ENCODE data around the gene CTRB2.

GRCh38 chr16:75208242-75208825 is 1.4 kb upstream of the CTRB2 start:
- TF ChIP-seq IRF3 (IDR thresholded peaks at IDR 0.05; ENCODE audit: low read depth, low read length): no peak
- TF ChIP-seq, protein P1, sequence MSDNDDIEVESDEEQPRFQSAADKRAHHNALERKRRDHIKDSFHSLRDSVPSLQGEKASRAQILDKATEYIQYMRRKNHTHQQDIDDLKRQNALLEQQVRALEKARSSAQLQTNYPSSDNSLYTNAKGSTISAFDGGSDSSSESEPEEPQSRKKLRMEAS (IDR thresholded peaks at IDR 0.05; ENCODE audit: low read depth): no peak
- no peak for TF ChIP-seq CTCF (IDR thresholded peaks at IDR 0.05)
- no peak for TF ChIP-seq FOSL2 (IDR thresholded peaks at IDR 0.05; ENCODE audit: borderline replicate concordance, low read depth)
- TF ChIP-seq EP300 (IDR thresholded peaks at IDR 0.05; ENCODE audit: borderline replicate concordance in 1 of 2, low read depth in 1 of 2, low read length in 1 of 2): no peak
- no peak for TF ChIP-seq NFIC (IDR thresholded peaks at IDR 0.05; ENCODE audit: borderline replicate concordance)
- no peak for TF ChIP-seq EZH2phosphoT487 (IDR thresholded peaks at IDR 0.05; ENCODE audit: borderline replicate concordance, low read depth)
- TF ChIP-seq FOXJ3 (CRISPR knock-in tag; IDR thresholded peaks at IDR 0.05): no peak
- no peak for TF ChIP-seq SMC3 (IDR thresholded peaks at IDR 0.05; ENCODE audit: low read depth, low read length)
- TF ChIP-seq RAD21 (IDR thresholded peaks at IDR 0.05; ENCODE audit: low read length): no peak
- no peak for TF ChIP-seq USF2 (IDR thresholded peaks at IDR 0.05; ENCODE audit: borderline replicate concordance, low read depth, low read length)
- no peak for TF ChIP-seq NRF1 (IDR thresholded peaks at IDR 0.05; ENCODE audit: low read depth, low read length)
- no peak for TF ChIP-seq GATA2 (CRISPR knock-in tag; IDR thresholded peaks at IDR 0.05)

All from SK-N-SH (cell line).